HG02610 (cell line): Measurements from ENCODE around the gene DUSP16.

Experiments
- ATAC-seq: cut with Tn5 transposase; IDR thresholded peaks from one replicate; pipeline ENCODE4 v1.9.1; 2021; ENCODE audit warnings: mild to moderate bottlenecking, moderate library complexity; ENCODE audit not compliant: unreplicated experiment

DUSP16 gene

GRCh38 chr12:12501121-12501520, 61.5 kb downstream of the DUSP16 start:
- no peak for ATAC-seq

GRCh38 chr12:12499909-12500604, 62.6 kb downstream of the DUSP16 start:
- ATAC-seq: no peak

DNA sequence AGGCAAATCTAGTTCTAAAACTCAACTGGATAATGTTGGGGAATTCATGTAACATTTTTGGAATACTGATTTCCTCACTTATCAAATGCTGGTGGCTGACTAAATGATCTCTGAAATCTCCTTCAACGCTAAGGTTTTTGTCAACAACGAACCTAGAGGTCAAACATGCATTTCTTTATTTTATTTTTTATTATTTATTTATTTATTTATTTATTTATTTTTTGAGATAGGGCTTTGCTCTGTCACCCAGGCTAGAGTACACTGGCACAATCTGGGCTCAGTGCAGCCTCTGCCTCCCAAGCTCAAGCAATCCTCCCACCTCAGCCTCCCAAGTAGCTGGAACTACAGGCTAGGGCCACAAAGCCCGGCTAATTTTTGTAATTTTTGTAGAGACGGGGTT, 64.5 kb downstream of the DUSP16 start:
- no peak for ATAC-seq

GRCh38 chr12:12495536-12495935, 67.1 kb downstream of the DUSP16 start:
- no peak for ATAC-seq

DNA sequence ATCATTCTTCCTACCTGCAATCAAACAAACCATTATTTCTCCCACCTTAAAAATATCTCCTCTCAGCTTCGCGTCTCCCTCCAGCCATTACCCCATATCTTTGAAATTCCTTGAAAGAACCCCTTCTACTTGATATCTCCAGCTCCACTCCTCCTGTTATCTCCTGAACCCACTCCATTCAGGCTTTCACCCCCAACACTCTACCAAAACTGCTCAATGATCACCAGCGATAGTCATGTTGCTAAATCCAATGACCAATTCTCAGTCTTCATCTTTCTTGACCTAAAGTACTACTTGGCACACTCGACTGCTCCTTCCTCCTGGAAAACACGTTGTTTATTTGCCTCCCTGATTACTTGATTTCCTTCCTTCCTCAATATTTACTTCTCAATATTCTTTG, 70.1 kb downstream of the DUSP16 start:
- ATAC-seq: no peak

- no peak for ATAC-seq
Observed at GRCh38 chr12:12491606-12492005, 71.1 kb downstream of the DUSP16 start.

GRCh38 chr12:12488823-12489550, 73.7 kb downstream of the DUSP16 start:
- ATAC-seq: no peak

GRCh38 chr12:12488296-12488695, 74.4 kb downstream of the DUSP16 start:
- ATAC-seq: no peak

DNA sequence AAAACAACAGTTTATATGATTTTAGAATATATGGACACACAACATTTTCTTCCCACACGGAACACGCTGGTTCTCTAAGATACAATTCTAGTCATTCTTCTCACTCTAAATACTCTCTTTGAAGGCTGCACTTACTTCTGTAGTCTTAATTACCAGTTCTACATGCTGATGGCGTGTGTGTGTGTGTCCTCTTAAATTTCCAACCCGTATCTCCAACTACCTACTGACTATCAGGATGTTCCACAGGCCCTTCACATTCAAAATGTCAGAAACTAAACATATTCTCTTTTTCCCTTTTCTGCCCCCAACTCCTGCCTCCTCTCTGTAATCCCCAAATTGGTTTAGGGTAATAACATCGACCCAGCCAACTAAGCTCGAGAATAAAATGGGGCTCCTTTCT, 75.2 kb downstream of the DUSP16 start:
- ATAC-seq: no peak

GRCh38 chr12:12486661-12487240, 75.9 kb downstream of the DUSP16 start:
- ATAC-seq: peak; percentile 74

- no peak for ATAC-seq
Observed at GRCh38 chr12:12483438-12483837, 79.2 kb downstream of the DUSP16 start.

- no peak for ATAC-seq
Observed at GRCh38 chr12:12482959-12483358, 79.7 kb downstream of the DUSP16 start.

GRCh38 chr12:12482150-12482761, 80.4 kb downstream of the DUSP16 start:
- ATAC-seq: no peak

DNA sequence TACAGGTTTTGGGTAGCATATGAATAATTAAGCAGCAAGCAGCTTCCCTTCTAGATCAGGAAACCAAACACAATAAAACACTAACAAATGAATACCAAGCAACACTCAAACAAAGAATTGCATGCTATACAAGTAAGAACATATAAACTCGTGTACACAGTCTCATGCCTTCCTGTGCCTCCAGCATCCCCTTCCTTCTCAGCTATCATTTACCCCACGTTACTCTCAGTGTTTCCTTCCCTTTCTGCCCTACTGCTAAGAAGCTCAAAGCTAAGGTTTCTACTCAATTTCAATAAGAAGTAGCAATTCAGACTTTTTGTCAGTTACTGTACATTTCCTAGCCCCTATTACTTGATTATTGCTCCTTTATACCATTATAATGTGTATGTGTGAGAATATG, 81.0 kb downstream of the DUSP16 start:
- ATAC-seq: no peak

- ATAC-seq: no peak
Observed at GRCh38 chr12:12480074-12480473, 82.6 kb downstream of the DUSP16 start.

DNA sequence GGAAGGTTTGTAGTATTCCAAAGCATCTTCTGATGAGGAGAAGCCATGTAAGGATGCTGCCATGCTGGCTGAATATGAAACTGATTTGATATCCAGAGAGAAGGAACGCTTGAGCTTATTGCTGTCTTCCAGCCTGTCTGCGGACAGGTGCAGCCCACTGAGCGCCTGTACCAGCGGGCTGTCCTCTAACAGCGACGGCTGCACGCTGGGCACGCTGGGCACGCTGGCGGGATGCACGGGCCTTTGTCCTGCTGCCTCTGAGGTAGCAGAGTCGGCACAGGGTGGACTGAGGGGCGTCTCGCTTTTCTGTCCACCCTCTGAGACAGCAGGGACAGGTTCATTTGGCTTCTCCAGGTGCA, 85.2 kb downstream of the DUSP16 start:
- no peak for ATAC-seq

- ATAC-seq: no peak
Observed at GRCh38 chr12:12476857-12477531, 85.7 kb downstream of the DUSP16 start.

DNA sequence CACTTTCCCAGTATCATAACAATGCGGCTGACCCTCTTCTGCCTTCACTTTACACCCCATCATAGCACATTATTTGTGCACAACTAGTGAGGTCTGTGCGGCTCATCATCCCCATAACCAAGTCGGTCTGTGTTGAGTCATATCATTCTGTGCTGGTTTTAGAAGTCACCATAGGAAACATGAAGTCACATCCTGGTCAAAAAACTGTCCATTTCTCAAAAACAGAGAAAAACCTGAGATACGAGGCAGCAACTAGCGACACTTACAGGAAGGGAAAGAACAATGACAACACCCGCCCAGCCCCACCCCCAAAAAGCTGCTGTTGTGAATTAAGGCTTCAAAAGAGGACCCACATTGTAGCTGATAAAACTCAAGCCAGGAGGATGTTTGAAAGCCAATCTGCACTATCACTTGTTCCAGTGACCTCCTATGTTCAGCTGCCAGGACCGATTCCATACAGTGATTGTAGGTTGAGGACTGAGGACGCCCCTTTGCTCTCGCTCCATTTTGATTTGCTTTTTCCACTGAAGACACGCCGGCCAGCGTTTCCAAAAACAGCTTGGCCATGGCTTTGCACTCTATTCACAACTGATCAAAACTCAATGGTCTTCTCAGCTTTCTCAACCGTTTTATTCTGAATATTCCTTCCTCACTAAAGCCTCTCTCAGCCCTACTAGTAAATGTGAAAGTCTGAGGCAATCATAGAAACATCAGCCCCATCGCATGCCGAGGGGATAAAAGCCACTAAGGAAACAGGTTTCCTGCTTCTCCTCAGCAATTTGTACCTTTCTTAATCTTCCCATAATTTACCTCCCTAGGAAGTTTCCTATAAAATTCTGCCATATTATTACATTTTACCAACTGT, 87.5 kb downstream of the DUSP16 start:
- peak; percentile 95 for ATAC-seq

- peak; percentile 36 for ATAC-seq
Observed at GRCh38 chr12:12474471-12474928, 88.2 kb downstream of the DUSP16 start.

- no peak for ATAC-seq
Observed at GRCh38 chr12:12473223-12473622, 89.4 kb downstream of the DUSP16 start.
